SH-SY5Y (cell line): ENCODE measurements around the gene MRFAP1L1.

Experiments used
- GATA2 ChIP-seq: IDR thresholded peaks from 2 replicates; pipeline ENCODE4 v1.6.1; 2011; ENCODE audit warnings: mild to moderate bottlenecking, low read depth, low read length
- GATA3 ChIP-seq: IDR thresholded peaks from 2 replicates; pipeline ENCODE4 v1.6.1; 2011; ENCODE audit warnings: low read depth, mild to moderate bottlenecking, low read length, moderate library complexity

GRCh38 chr4:6728320-6729029, 18.8 kb upstream of the MRFAP1L1 start:
- no peak for TF ChIP-seq GATA2
- no peak for TF ChIP-seq GATA3
